ENCODE results near the gene PPP2R2C. TPM values are rescaled to one million over a fixed set of nuclear protein-coding genes. Genes with fewer than 3 reads are reported as not detected.

PPP2R2C gene
- total RNA-seq, 1 donor from 2014 or later = 10.8 TPM

DNA sequence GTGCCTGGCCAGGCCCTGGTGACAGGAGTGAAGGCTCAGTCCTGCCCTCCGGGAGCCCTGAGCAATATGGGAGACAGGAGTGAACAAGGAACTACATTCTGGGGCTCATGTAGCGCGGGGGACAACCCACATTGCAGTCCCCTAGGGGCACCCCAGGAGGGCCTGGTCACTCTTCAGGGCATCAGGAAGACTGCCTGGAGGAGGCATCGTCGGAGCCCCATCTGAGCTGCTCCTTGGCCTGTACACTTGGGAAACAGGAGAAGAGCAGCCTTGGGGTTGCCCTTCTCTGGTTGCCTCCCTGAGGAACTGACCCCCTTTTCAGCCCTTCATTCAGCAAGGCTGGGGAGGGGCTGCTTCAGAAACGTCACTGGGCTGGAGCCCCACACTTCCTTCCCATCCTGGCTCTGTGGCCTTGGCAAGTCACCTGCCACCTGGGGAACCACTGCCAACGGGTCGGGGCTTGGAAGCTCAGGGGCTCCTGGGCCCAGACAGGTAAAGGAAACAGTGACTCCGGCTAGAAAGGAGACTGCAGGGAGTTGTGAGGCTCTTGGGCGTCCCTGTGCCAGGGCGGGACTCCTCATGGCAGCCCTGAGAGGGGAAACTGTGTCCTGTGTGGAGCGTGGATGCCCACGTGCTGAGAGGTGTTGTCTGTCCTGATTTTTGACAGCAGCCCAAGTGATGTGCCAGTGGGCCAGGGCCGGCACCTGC is 192.7 kb downstream of the PPP2R2C start:
- H3K27ac Mint-ChIP-seq = no peak overlapping the region
- no peaks in the 10 kb centered on the region for H3K27me3 Mint-ChIP-seq
- H3K9me3 Mint-ChIP-seq = no peaks in the 10 kb centered on the region
- H3K4me3 Mint-ChIP-seq = no peak overlapping the region
- no peak for DNase-seq (ENCODE audit: extremely low spot score, unreplicated experiment)
- H3K36me3 Mint-ChIP-seq = no peaks in the 10 kb centered on the region
- TF ChIP-seq, protein P1, sequence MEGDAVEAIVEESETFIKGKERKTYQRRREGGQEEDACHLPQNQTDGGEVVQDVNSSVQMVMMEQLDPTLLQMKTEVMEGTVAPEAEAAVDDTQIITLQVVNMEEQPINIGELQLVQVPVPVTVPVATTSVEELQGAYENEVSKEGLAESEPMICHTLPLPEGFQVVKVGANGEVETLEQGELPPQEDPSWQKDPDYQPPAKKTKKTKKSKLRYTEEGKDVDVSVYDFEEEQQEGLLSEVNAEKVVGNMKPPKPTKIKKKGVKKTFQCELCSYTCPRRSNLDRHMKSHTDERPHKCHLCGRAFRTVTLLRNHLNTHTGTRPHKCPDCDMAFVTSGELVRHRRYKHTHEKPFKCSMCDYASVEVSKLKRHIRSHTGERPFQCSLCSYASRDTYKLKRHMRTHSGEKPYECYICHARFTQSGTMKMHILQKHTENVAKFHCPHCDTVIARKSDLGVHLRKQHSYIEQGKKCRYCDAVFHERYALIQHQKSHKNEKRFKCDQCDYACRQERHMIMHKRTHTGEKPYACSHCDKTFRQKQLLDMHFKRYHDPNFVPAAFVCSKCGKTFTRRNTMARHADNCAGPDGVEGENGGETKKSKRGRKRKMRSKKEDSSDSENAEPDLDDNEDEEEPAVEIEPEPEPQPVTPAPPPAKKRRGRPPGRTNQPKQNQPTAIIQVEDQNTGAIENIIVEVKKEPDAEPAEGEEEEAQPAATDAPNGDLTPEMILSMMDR (conservative IDR thresholded peaks at IDR 0.05) = no peak
- H3K4me1 Mint-ChIP-seq (ENCODE audit: unreplicated experiment) = peaks cover 11% of the 10 kb centered on the region

DNA sequence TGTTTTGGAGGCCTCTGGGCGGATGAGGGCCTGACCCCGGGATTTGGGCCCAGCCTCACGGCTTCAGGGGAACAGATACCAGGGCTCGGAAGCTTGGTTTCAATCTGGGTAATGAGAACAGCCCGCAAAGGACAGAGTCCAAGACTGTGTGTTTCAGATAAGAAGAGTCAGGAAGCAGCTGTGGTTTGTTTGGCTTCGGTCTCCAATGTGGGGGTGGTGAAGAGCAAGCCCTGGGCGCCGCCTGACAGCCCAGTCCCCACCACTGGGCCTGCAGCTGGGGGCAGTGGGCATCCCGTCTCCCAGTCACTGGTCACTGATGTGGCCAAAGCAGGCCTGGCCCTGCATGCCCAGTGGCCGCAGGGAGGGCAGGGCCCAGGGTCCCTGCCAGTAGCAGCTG is 193.6 kb downstream of the PPP2R2C start:
- Mint-ChIP-seq H3K36me3 (no peaks in the 10 kb centered on the region), H3K4me3 (peak overlapping the region; percentile 65), H3K4me1 (ENCODE audit: unreplicated experiment) (peaks cover 19% of the 10 kb centered on the region), H3K27ac (peak overlapping the region; percentile 66), H3K27me3 (no peaks in the 10 kb centered on the region), H3K9me3 (no peaks in the 10 kb centered on the region)
- DNase-seq (ENCODE audit: extremely low spot score, unreplicated experiment) = no peak
- TF ChIP-seq, protein P1 (conservative IDR thresholded peaks at IDR 0.05) = no peak

DNA sequence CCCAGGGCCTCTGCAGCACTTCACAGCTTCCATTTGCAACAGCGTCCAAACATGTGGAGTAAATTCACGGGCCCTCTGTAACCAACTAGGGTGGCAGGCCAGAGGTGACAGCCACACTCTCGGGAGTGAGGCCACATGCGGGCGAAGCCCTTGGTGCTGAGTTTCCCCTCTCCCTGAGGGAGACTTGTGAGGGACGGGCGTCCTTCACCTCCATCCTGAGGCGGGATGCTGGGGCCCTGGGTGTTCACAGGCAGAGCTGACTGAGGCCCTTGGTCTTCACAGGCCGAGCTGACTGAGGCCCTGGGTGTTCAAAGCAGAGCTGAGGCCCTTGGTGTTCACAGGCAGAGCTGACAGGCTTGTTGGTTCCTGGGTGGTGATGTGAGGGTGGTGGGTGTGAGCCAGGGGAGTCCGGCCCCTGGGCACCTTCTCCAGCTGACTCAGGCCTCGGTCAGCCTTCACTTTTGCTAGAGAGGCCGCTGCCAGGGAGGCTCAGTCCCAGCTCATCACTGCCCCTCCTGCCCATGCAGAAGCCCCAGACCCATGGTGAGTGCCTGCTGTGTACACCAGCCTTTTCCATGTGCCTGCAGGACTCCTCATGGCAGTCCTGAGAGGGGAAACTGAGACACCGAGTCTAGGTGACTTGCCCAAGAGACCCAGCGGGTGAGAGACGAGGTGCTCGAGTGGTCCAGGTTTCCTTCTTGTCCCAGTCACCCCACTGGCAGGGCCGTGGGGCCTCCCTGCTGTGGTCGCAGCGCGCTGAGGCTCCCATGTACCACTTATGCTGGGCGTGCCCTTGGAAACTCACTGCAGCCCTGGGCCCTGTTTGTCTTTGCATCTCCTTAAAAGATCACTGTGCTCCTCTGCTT is 194.2 kb downstream of the PPP2R2C start:
- TF ChIP-seq, protein P1 (conservative IDR thresholded peaks at IDR 0.05) = no peak
- peaks cover 25% of the 10 kb centered on the region for H3K4me1 Mint-ChIP-seq (ENCODE audit: unreplicated experiment)
- H3K4me3 Mint-ChIP-seq = peak overlapping the region; percentile 65
- no peaks in the 10 kb centered on the region for H3K27me3 Mint-ChIP-seq
- DNase-seq (ENCODE audit: extremely low spot score, unreplicated experiment) = no peak
- H3K36me3 Mint-ChIP-seq = no peaks in the 10 kb centered on the region
- H3K27ac Mint-ChIP-seq = peak overlapping the region; percentile 66
- no peaks in the 10 kb centered on the region for H3K9me3 Mint-ChIP-seq

DNA sequence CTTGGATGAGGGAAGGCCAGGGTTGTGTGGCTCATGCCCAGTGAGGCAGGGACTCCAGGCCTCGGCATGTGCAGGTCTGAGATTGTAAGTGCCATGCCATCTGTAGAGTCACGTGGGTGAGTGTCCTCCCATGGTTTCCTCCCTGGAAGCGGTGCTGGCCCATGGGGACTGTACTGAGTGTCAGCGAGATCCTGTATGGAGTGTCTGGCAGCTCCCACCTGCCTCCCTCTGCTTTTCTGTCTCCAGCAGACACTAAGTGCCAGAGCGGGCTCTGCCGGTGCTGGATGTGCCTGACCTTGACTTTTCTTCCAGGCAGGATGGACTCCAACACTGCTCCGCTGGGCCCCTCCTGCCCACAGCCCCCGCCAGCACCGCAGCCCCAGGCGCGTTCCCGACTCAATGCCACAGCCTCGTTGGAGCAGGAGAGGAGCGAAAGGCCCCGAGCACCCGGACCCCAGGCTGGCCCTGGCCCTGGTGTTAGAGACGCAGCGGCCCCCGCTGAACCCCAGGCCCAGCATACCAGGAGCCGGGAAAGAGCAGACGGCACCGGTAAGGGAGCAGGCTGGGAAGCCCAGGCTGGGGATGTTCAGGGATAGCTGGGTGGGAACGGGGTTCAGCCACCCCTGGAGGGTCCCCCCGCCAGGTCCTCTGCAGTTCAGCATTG is 195.1 kb downstream of the PPP2R2C start:
- TF ChIP-seq, protein P1 (conservative IDR thresholded peaks at IDR 0.05) = no peak
- Mint-ChIP-seq H3K9me3 (no peaks in the 10 kb centered on the region), H3K4me1 (ENCODE audit: unreplicated experiment) (peaks cover 34% of the 10 kb centered on the region), H3K36me3 (no peaks in the 10 kb centered on the region), H3K27ac (peak overlapping the region; percentile 71), H3K27me3 (no peaks in the 10 kb centered on the region), H3K4me3 (no peak overlapping the region)
- DNase-seq (ENCODE audit: extremely low spot score, unreplicated experiment) = no peak

DNA sequence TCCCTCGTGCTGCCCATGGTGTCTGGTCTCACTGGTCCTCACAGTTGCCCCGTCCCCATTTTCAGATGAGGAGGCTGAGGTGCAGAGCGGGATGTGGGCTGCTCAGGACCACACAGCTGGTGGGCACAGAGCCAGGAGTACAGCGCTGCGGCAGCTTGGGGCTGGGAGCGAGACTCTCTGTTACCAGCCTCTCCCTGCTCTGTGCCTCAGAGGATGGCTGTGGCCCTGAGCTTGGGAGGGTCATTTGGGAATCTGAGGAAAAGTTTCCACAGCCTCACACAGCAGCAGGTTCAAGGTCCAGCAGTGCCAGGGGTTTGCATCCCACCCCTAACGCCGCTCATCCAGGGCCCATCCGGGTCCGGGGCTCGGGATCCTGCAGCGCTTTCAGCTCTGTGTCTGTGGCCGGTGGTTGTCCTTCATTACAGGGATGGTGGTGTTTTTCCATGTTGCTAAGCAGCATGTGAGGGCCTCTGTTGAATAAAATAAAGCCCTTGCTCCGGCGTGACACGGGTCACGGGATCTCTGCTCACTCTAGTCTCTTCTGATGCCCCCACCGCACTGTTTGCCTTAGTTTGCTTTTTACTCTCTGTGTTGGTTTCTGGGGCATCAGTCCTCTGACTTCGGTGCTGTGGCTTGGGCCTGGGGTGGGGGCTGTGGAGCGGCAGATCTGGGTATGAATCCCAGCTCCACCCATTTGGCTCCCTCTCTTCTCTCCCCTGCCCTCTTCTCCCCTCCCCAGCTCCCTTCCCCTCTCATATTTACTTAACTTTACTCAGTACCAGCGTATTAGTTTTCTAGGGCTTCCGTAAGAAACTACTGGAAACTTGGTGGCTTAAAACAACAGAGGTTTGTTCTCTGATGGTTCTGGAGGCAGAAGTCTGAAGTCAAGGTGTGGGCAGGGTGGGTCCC is 196.3 kb downstream of the PPP2R2C start:
- TF ChIP-seq, protein P1 (conservative IDR thresholded peaks at IDR 0.05) = no peak
- Mint-ChIP-seq H3K36me3 (no peaks in the 10 kb centered on the region), H3K9me3 (no peaks in the 10 kb centered on the region), H3K4me3 (peak overlapping the region; percentile 14), H3K27me3 (no peaks in the 10 kb centered on the region), H3K27ac (peak overlapping the region; percentile 71), H3K4me1 (ENCODE audit: unreplicated experiment) (peaks cover 34% of the 10 kb centered on the region)
- no peak for DNase-seq (ENCODE audit: extremely low spot score, unreplicated experiment)
